Stimulated activated CD8-positive, alpha-beta memory T cell treated with anti-CD3 and anti-CD28 coated beads, Interleukin-7, amount 100 ng/mL, for 48 hours (primary cell): Measurements from ENCODE around the gene STPG1.

Source experiments
- DNase-seq, 2 donors: peaks; one replicate each; pipeline ENCODE4 v3.0.0-alpha.2; 2020; ENCODE audit warnings: low read depth in 1 of 2; ENCODE audit errors: extremely low read depth in 1 of 2

STPG1 gene

DNA sequence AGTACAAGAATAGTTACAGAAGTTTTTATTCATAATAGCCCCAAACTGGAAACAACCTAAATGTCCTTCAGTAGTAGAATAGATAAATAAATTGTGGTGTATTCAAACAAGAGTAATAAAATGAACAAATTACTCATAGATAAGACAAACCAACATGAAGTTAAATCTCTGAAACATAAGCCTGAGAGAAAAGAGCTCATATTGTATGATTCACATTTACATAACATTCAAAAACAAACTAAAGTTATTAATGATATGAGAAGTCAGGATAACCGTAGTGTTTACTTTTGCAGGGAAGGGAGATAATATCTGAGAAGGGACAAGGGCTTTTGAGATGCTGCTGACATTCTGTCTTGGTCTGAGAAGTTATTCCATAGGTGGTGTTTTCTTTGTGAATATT lies 13.5 kb downstream of the STPG1 start:
- DNase-seq = no peak

DNA sequence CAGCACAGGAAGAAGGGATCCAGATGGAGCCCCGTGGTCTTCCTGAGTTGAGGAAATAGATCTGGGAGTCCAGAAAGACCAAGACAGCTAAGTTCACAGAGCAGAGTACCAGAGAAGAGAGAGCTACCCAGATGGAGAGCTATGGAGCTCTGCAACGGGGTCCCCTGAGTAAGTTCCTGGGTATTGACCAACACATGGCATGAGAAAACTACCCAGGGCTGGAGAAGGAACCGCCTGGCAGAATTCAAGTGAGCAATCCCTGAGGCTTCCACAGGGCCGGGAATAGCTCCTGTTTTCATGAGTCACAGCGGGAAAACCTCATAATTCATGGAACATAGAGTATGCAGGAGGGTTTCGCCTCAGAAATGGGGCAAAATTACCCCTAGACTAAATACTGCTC lies 19.7 kb downstream of the STPG1 start:
- DNase-seq = no peak

DNA sequence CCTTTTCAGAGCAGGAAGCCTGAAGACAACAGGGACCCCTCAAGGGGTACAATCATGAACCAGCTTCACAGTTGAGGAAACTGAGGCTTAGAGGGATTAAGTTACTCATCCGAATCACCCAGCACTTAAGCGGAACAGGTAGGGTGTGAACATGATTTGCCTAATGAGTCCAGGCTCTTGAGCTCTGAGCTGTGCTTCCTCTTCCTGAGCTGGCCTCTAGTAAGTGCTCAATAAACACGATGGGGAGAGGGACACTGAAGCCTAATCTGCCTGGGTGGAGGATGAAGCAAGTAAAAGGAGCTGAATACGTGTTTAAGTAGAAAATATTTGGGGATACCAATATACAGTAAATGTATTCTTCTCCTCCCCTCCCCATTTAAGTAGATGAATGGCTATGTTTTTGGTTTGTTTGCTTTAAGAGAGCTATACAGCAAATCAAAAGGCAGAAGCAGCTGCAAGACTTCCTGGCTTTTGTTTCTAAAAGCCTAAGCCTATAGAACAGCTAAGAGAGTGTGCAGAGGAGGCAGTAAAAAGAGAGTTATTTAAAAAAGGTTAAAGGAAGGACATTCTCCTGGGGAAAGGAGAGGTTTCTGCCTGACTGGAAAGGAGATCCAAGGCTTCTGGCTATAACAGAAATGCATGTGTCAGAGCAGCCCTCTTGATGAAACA lies 20.5 kb downstream of the STPG1 start:
- DNase-seq = no peak

DNA sequence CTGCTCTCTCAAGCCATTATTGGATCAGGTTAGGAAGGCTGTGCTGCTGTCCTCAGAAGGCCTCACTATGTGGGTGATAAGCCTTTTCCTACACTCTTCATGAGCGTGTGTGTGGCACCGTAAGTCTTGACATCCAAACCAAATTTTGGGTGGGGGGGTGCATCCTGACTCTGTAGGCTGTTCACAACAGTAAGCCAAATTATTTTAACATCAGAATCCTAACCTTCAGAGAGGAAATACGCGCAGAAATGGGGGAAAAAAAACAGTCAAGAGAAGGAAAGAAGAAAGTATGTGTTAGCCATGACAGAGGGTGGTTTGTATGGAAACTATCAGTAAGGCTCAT lies 21.0 kb downstream of the STPG1 start:
- DNase-seq = no peak

DNA sequence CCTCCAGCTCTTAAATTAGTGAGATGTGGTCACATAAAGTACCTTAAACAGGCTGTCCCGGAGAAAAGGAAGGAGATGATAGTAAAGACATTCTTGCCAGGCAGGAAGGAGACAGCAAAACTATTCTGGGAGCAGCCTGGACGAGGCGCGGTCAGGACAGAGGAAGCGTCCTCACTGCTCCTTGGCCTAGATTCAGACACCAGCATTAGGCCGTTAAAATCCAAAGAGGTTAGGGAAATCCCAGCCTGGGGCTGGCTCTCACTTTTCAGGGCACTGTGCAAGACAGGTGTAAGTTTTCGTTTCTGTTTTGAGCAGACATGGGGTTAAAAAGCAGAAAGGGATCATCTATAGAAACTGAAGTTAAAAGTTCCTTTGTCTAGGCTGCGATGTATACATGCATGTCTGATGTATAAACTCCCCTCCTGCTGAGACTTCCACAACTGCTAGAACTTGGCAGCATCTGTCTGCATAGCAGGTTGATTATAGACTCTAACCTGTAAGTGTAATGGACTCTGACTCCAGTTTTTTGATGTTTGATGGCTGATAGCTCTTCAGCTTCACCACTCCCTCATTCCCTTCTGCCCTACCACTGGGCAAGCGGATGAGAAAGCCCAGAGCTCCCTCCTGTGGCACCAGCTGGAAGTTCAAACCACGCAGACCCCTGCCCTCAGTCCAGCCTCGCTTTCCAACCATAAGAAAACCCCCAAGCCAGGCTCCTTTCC lies 21.5 kb downstream of the STPG1 start:
- no peak for DNase-seq

DNA sequence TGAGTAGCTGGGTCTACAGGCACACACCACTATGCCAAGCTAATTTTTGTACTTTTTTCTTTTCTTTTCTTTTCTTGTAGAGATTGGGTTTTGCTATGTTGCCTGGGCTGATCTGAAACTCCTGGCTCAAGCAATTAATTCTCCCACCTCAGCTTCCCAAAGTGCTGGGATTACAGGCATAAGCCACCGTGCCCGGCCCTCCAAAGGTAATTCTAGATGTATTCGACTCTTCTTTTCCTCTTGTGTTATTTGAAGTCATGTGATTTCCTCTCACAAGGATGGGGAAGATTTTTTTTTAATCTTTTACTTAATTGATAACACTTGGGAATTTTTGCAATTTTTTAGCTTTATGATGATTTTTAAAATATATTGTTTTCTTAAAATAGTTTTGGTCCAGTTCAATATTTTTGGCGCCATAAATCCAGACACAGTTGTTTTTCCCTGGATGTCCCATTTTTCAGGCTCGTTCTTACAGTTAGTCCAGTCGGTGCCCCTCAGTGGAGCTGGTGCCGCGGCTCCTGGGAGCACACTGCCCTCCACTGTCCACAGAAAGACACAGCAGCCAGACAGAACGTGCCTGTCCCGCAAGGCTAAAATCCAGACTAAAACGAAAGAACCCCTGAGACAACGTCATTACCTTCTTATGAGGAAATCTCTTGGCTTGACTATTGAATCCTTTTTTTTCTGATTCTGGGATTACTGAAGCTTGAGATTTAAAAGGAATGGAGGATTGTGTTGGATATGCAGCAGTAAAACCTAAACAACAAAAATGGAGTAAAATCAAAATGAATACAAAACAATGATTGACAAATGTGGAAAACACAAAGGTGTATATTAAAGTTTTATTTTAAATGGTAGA lies 22.4 kb downstream of the STPG1 start:
- DNase-seq = no peak

DNA sequence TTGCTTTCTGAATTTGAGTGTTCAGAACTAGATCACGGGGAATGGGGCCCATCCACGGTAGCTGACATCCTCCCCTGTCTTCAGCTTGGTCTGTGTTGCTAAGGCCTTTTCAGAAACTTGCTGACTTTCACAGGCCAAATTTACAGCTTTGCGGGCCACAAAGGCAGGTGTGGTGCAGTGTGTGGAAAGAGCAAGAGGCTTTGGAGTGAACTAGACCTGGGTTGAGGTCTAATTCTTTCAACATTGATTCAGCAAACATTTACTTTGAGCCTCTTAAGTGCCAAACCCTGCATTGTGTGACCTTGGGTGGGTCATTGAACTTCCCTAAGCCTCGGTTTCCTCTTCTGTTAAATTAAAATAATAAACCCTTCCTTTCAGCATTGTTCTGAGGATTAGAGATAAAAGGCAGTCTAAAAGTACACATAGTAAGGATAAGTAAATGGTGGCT lies 24.3 kb downstream of the STPG1 start:
- no peak for DNase-seq

DNA sequence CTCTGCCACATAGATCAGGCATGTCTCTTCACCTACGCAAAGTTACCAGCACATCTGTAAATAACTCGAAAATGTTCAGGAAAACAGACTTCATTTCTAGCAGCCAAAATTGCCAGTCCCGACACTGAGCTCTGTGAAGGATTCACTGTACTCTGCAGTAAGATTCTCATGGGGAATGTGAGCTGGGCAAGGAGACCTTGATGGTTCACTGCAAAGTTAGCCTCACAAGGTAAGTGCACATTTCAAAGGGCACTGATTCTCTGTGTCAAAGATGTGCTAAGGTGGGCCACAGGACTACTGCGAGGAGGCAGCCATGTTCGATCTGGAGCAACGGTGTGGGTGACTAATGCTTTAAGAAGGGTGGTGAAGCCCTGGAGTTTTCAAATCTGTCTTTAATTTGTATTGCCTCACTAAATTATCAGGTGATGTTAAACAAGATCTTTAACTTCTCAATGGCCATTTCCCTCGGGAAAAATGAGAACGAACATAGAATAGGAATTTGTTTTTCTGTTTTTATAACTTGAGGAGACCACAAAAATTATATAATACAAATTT lies 25.2 kb downstream of the STPG1 start:
- no peak for DNase-seq

DNA sequence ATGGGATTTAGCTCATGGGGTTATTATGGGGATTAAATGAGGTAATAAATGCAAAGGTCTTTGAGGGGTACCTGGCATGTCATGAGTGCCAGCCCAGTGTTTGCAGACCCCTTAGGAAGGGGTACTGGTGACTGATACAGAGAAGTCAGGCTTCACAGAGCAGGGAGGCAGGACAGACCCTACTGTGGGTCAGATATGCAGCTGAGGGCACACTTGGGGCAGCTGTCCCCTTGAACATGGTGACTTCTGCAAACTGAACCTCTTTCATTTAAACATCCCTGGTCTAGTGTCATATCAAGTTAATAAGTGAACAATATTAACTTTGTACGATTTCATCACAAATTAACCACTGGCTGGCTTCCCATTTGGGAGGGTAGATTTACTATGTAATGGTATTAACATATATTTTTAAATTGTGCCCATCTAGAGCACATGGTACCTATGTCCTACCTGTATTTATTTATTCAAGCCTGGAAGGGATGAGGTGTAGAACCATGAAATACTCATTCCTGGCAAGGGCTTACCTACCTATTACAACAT lies 25.9 kb downstream of the STPG1 start:
- DNase-seq = no peak

DNA sequence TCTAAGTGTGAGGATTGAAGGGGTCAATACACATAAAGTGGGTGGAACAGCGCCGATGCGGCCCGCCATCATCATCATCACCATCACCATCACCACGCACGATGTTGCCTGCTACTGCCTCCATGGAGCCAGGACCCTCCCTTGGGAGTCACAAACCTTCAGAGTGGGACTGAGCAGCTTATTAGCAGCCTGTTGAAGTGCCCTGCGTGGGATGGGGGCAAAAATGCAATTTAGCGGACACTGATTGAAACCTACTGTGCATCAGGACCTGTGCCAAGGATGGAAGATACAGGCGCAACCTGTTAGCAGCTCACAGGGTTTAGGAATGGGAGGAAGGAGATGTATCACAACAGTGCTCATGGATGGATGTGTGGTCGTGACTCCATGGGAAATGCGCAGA lies 26.7 kb downstream of the STPG1 start:
- no peak for DNase-seq

DNA sequence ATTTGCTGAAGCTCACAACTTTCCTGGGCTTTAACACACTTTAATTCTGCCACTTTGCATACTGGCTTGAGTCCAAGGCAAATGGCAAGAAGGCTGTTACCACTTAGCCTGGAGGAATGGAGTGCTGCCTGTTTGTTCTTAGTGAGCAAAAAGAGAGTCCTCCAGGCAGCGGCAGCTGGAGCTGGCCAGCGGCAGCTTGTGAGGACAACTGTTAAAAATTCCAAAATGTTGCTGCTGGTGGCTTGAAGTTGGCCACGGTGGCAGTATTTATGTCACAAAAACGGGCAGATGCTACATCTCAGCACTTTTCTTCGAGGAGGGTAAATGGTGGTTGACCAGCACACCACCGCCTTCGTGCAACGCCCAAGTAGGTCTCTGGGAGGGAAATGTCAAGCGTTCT lies 27.3 kb downstream of the STPG1 start:
- no peak for DNase-seq

DNA sequence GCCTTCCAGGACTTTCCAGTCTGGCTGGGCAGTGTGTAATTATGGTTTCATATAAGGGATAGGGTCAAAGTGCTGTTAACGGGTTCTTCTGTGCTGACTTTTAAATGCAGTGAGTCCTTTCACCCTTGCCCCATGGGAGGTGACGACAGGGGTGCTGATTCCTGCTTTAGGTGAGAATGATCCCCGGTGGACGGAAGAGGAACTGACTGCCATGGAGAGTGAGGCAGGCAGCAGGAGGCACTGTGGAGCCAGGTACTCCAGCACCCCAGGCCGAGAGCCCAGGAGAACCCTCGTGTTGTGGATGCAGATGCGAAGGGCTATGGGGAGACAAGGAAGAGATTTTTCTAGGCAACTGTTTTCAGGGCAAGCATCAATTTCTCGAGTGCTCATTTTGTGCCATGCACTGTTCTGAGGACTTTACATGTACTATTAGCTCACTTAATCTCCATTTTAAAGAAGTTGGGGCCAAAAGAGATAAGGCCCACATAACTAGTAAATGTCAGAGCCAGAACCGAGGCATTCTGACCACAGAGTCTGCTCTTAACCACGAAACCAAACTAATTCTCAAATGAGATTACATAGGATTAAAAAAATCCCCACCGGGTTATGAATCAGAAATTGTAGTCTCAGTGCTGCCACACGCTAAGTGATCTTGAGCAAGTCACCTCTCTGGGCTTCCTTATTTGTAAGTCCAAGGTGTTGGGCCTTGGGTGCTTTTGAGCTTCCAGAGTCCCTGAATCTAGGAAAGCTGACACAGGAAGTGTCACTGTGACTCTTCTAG lies 28.2 kb downstream of the STPG1 start:
- DNase-seq = no peak

DNA sequence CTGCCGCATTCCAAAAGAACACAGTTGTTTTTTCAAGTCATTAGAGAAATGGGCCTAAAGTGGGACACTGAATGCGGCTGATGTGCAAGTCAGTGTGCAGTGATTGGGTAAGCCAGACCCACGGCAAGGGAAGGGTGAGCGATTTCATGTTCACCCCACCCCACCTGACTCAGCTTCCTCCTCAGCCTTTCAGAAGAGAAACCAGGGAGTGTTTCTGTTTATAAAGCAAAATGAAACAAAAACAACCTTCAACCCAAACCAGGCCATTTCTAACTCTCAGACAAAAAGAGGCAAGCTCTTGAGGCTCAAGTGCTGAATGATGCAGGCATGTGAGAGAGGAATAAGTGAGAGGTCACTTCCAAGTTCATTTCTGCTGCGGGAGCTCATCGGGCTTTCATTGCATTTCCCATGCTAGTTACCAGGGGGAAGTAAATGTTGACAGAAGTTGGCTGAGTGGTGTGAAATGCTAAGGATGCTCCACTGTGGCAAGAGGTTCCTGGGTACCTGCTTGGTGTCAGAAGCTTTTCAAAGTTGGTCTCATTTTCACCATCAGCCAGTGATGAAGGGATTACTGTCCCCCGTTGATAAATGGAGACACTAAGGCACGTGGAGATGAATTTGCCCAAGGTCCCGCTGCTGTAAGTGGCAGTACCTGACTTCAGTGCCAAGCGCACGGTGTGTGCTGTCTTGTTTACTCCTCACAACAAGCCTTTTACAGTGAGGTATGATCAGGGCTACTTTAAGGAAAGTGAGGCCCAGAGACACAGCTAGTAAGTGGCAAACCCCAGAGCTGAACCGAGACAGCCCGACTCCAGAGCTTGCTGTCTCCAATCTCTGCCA lies 29.1 kb downstream of the STPG1 start:
- peak; percentile 25 to 55 for DNase-seq

DNA sequence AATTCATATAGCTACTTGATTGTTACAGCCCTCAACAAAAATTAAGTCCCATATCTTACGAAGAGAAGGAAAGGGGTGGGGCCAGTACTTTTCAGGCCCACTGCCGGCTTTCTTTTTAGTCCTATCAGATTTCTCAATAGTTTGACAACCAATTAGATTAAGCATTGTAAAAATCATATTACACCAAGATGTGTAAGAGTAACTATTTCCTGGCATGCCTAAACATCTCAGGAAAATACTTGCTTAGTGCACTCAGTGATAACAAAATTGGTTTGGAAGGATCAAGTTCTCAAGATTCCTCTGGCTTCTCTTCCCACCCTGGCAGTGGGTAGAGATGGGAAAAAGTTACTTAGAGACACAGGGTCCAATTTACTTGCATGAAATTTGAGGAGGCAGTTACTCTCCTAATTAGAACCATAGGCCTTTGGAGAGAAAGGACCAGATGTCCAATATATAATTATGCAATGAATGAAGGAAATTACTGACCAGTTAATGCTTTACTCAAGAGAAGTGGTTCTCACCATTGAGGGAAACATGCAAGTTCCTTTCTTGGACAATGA lies 30.1 kb downstream of the STPG1 start:
- DNase-seq = no peak

DNA sequence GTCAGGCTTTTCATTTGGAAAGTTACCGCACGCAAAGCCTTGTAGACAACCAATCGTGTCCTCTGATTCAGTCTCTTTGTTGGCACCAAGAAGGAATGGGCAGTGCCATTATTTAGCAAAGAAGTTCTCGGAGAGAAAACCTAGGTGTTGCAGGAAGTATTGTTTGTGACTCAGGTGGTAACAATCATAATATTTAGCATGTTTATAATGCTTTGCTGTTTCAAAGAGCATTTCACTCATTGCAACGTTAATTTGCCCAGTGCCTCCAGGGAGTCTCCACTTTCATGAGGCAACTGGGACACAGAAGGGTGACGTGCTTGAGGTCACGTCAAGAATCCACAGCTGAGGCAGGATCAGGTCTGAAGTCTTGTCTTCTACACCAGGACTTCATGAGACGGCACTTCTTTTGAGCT lies 31.4 kb downstream of the STPG1 start:
- DNase-seq = no peak

DNA sequence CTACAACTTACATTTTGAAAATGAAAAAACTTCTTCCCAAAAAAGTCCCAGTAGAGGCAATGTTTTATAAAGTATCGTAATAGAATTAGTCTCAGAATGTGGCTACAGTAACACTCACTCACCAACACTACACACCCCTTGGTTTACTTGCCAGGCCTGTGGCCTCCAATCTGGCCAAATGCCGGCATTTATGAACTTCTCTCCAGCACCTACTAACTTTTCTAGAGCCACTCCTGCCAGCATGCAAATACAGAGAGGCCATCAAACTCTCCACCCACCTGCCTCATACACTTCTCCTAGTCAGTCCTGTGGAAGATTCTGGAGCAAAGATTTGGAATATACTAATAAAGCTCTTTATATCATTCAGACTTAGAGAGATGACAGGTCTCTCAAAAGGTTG lies 32.3 kb downstream of the STPG1 start:
- no peak for DNase-seq

DNA sequence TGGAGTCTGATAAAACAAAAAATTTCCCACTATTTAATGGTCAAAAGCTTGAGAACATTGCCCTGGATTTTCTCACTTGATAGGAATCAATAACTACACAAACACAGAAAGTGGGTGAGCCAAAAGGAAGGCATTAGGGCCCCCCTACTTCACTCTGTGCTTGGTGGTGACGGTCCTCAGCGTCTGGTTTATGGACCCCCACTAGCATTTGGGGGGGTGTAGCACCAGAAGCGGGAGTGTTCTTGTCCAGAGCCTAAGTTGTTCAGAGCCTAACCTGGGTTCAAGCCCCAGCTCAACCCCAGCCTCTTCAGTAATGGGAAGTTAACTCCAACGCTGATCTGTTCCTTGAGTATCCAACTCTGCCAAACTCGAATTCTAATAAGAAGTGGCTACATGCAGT lies 33.1 kb downstream of the STPG1 start:
- no peak for DNase-seq

DNA sequence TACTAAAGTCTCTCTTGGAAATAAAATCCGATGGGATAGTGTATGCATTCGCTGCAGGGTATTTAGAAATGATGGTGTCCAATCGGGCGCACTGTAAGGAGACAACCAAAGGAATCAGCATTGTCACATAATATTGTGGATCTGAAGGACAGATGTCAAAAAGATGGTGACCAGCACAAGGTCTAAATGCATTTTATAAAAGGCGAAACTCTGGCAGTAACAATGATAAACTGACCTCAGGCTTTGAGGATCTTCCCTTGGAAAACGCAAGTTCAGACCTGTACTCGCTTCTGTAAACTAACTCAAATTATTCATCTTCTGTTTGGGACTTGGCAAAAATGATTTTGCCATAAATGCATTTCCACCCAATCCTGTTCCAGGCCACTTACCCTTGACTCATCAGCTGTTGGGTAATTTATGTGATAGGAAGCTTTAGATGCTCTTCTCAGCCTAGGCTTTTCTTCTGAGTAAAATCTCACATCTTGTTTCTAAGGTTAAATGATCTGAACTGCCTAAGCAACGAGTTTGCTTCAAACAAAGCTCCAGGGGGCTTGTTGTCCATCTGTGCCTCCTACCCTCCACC lies 33.8 kb downstream of the STPG1 start:
- DNase-seq = no peak
